ENCODE results near the gene MARF1.
"Not testable (repeated sequence)": the region's sequence is repeated elsewhere in the genome, so short reads cannot be mapped to it uniquely, and the experiment has no call there.

The MARF1 gene

GRCh38 chr16:15643048-15643945, at the start of gene MARF1:
MARF1 (minus strand) TSS chr16:15643154; CDS start chr16:15639233, 3,921 bp downstream.
- TF ChIP-seq, protein P1, sequence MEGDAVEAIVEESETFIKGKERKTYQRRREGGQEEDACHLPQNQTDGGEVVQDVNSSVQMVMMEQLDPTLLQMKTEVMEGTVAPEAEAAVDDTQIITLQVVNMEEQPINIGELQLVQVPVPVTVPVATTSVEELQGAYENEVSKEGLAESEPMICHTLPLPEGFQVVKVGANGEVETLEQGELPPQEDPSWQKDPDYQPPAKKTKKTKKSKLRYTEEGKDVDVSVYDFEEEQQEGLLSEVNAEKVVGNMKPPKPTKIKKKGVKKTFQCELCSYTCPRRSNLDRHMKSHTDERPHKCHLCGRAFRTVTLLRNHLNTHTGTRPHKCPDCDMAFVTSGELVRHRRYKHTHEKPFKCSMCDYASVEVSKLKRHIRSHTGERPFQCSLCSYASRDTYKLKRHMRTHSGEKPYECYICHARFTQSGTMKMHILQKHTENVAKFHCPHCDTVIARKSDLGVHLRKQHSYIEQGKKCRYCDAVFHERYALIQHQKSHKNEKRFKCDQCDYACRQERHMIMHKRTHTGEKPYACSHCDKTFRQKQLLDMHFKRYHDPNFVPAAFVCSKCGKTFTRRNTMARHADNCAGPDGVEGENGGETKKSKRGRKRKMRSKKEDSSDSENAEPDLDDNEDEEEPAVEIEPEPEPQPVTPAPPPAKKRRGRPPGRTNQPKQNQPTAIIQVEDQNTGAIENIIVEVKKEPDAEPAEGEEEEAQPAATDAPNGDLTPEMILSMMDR (IDR thresholded peaks at IDR 0.05; ENCODE audit: borderline replicate concordance, insufficient read depth, low read depth, low read length) = peak; percentile 26; the same call in 1 of the 2 replicates
- H3K4me3 ChIP-seq (ENCODE audit: low read depth, low read length) = peak within 1 kb of the TSS; percentile 63

GRCh38 chr16:15692508-15692907, 49.6 kb upstream of the MARF1 start:
- H3K4me3 ChIP-seq (ENCODE audit: low read depth, low read length) = not testable (repeated sequence)

- no peak overlapping the region for H3K4me3 ChIP-seq (ENCODE audit: low read depth, low read length)
- TF ChIP-seq, protein P1 (IDR thresholded peaks at IDR 0.05; ENCODE audit: borderline replicate concordance, insufficient read depth, low read depth, low read length) = no peak
Measured at GRCh38 chr16:15691046-15691445, 48.1 kb upstream of the MARF1 start.

DNA sequence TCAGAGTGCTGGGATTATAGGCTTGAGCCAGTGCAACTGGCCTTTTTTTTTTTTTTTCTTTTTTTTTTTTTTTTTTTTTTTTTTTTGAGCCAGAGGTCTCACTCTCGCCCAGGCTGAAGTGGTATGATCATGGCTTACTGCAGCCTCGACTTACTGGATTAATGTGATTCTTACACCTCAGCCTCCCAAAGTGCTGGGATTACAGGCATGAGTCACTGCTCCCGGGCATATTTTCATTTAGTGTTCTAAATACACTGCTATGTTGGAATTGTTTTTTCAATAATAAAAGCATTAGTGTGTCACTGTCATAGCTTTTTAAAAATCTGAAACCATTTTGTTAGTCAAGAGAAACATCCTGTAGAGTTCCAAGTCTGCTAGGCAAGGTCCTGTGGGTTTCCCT, 47.3 kb upstream of the MARF1 start:
- TF ChIP-seq, protein P1 (IDR thresholded peaks at IDR 0.05; ENCODE audit: borderline replicate concordance, insufficient read depth, low read depth, low read length) = no peak

DNA sequence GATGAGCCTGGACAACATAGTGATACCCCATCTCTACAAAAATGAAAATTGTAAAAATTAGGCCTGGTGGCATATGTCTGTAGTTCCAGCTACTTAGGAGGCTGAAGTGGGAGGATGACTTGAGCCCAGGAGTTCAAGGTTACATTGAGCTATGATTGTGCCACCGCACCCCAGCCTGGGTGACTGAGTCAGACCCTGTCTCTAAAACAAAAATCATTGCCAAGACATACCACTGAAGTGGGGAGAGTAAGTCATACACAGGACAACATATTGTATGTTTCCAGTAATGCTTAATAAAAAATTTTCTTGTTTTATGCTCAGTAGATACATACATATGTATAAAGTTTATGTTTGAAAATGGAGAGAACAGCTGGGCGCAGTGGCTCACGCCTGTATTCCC, 46.3 kb upstream of the MARF1 start:
- TF ChIP-seq, protein P1 (IDR thresholded peaks at IDR 0.05; ENCODE audit: borderline replicate concordance, insufficient read depth, low read depth, low read length) = no peak

More for the DNA sequence above, 47.3 kb upstream of the MARF1 start:
- no peak overlapping the region for H3K4me3 ChIP-seq (ENCODE audit: low read depth, low read length)

DNA sequence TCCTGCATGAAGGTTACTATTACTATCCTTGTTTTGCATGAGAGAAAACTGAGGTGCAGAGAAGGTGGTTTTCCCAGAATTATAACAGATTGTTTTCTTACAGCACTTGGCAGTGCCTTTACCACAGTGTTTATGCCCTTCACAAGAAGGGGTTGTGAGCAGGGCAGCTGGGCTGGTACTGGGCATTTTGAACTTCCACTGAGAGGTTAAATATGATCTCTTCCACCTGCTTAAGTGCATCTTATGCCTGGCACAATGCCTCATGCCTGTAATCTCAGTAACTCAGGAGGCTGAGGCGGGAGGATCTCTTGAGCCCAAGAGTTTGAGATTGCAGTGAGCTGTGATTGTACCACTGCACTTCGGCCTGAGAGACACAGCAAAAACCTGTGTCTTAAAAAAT, 43.3 kb upstream of the MARF1 start:
- no peak overlapping the region for H3K4me3 ChIP-seq (ENCODE audit: low read depth, low read length)
- TF ChIP-seq, protein P1 (IDR thresholded peaks at IDR 0.05; ENCODE audit: borderline replicate concordance, insufficient read depth, low read depth, low read length) = no peak

More for the DNA sequence above, 46.3 kb upstream of the MARF1 start:
- H3K4me3 ChIP-seq (ENCODE audit: low read depth, low read length) = no peak overlapping the region

DNA sequence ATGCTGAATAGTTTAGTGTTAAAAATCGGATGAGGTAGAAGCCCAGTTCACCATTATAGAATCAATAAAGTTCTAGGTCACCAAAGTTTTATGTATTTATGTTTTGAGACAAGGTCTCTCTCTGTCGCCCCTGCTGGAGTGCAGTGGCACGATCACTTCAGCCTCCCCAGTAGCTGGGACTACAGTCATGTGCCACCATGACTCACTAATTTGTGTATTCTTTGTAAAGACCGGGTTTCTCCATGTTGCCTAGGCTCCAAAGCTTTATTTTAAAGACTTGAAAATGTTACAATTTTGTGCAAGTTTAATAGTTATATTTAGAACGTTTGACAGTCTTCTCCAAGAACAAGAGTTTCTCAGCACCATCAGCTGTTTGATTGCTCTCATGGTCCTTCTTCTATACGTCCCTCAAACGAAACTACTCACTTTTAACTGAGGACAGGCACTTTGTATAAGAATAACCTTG, 39.2 kb upstream of the MARF1 start:
- H3K4me3 ChIP-seq (ENCODE audit: low read depth, low read length) = no peak overlapping the region
- TF ChIP-seq, protein P1 (IDR thresholded peaks at IDR 0.05; ENCODE audit: borderline replicate concordance, insufficient read depth, low read depth, low read length) = peak; percentile 57; the same call in 1 of the 2 replicates
